ENCODE results near the gene AP1S2.
"Not testable (repeated sequence)": the region's sequence is repeated elsewhere in the genome, so short reads cannot be mapped to it uniquely, and the experiment has no call there.

Gene AP1S2

DNA sequence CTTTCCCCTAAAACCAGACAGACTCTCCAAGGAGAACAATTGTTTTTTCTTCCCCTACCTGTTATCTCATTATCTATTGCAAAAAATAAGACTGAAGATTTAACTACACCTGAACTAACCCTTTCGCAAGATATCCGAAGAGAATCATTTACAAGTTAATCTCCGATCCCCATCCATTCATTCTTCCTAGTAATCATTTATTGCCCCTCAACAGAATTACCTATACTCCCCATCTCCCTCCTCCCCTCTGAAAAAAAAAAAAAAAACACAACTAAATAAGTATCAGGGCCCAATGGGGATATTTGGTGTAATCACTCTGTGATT is 28.9 kb upstream of the AP1S2 start:
- no peak overlapping the region for H3K4me3 ChIP-seq (ENCODE audit: low read depth, low read length)
- DNase-seq (ENCODE audit: low read depth, low spot score): no peak
- TF ChIP-seq, protein P1, sequence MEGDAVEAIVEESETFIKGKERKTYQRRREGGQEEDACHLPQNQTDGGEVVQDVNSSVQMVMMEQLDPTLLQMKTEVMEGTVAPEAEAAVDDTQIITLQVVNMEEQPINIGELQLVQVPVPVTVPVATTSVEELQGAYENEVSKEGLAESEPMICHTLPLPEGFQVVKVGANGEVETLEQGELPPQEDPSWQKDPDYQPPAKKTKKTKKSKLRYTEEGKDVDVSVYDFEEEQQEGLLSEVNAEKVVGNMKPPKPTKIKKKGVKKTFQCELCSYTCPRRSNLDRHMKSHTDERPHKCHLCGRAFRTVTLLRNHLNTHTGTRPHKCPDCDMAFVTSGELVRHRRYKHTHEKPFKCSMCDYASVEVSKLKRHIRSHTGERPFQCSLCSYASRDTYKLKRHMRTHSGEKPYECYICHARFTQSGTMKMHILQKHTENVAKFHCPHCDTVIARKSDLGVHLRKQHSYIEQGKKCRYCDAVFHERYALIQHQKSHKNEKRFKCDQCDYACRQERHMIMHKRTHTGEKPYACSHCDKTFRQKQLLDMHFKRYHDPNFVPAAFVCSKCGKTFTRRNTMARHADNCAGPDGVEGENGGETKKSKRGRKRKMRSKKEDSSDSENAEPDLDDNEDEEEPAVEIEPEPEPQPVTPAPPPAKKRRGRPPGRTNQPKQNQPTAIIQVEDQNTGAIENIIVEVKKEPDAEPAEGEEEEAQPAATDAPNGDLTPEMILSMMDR (IDR thresholded peaks at IDR 0.05; ENCODE audit: low read depth, low read length): no peak
- in situ Hi-C loops (cut with HindIII; ENCODE audit: low sequenced_read_pairs): no loop called here

- no peak overlapping the region for H3K4me3 ChIP-seq (ENCODE audit: low read depth, low read length)
- DNase-seq (ENCODE audit: low read depth, low spot score): peak; percentile 31
- TF ChIP-seq, protein P1 (IDR thresholded peaks at IDR 0.05; ENCODE audit: low read depth, low read length): no peak
- in situ Hi-C loops (cut with HindIII; ENCODE audit: low sequenced_read_pairs): no loop called here
Observed at GRCh38 chrX:15882704-15883539, 28.3 kb upstream of the AP1S2 start.

DNA sequence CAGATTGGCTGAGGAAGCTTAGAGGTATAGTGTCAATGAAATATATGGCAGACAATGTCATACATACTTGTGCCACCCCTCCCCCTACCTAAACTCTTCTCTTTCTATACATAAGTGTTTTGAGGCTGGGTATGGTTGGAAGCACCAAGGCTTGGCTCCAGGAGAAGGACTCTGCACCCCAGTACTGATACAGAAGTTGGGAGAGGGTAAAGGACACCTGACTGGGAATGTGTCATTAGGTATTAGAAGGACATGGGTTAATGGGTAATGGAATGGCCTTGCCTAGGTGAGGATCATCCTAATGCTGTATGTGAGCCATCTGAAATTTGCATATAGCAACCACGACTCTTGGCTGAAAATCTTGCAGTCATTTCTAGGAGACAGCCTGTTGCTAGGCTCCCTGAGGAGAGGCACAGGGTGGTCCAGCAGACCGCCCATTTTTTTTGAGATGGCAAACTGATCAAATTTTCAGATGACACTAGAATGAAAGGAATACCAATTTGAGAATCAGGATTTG is 26.8 kb upstream of the AP1S2 start:
- TF ChIP-seq, protein P1 (IDR thresholded peaks at IDR 0.05; ENCODE audit: low read depth, low read length): no peak
- in situ Hi-C loops (cut with HindIII; ENCODE audit: low sequenced_read_pairs): no loop called here
- no peak overlapping the region for H3K4me3 ChIP-seq (ENCODE audit: low read depth, low read length)
- no peak for DNase-seq (ENCODE audit: low read depth, low spot score)

DNA sequence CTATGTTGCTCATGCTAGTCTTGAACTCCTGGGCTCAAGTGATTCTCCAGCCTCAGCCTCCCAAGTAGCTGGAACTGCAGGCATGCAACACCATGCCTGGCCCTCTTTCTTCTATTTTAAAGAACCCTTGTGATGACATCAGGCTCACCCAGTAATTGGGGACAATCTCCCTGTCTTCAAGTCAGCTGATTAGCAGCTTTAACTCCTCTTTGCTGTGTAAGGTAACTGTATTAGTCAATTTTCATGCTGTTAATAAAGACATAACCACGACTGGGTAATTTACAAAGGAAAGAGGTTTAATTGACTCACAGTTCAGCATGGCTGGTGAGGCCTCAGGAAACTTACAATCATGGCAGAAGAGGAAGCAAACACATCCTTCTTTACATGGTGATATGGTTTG is 23.3 kb upstream of the AP1S2 start:
- H3K4me3 ChIP-seq (ENCODE audit: low read depth, low read length); in situ Hi-C loops (cut with HindIII; ENCODE audit: low sequenced_read_pairs); DNase-seq (ENCODE audit: low read depth, low spot score): not testable (repeated sequence)

DNA sequence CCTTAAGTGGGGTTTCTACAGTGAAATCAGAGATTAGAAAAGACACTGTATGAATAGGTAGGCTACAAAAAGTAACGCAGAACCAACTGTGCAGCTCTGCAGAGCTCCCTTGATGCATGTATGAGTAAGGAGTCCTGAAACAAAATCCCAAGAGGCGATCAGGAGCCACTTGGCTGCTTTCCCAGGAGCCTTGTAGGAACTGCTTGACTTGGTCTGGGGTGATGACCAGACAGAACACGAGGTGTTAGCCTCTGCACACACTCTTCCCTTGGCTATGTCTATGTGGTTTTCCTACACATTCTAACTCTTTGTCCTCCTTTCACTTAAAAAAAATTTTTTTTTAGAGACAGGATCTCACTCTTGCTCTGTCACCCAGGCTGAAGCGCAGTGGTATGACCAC is 22.8 kb upstream of the AP1S2 start:
- in situ Hi-C loops (cut with HindIII; ENCODE audit: low sequenced_read_pairs): no loop called here
- H3K4me3 ChIP-seq (ENCODE audit: low read depth, low read length): no peak overlapping the region
- TF ChIP-seq, protein P1 (IDR thresholded peaks at IDR 0.05; ENCODE audit: low read depth, low read length): no peak
- peak; percentile 81 for DNase-seq (ENCODE audit: low read depth, low spot score)

- no peak overlapping the region for H3K4me3 ChIP-seq (ENCODE audit: low read depth, low read length)
- TF ChIP-seq, protein P1 (IDR thresholded peaks at IDR 0.05; ENCODE audit: low read depth, low read length): no peak
- DNase-seq (ENCODE audit: low read depth, low spot score): no peak
- in situ Hi-C loops (cut with HindIII; ENCODE audit: low sequenced_read_pairs): no loop called here
Observed at GRCh38 chrX:15874672-15875071, 20.1 kb upstream of the AP1S2 start.

DNA sequence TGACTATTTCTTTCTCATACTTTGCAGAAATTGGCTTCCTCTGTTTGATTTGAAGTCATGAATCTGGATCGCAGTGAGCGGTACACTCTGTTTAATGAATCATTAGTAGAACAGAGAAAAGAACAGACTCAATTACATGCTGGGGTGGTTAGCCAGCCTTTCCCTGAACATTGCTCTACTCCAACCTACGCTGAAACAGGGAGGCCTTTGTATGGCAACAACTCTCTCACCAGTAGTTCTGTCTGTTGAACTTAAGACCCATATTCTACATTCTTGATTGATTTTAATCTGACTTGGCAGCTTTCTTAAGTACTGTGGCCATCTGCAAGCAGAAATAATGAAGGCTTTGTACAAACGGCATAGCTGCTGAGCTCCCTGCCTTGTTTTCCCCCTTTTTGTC is 19.0 kb upstream of the AP1S2 start:
- H3K4me3 ChIP-seq (ENCODE audit: low read depth, low read length): no peak overlapping the region
- peak; percentile 63 for DNase-seq (ENCODE audit: low read depth, low spot score)
- in situ Hi-C loops (cut with HindIII; ENCODE audit: low sequenced_read_pairs): no loop called here
- TF ChIP-seq, protein P1 (IDR thresholded peaks at IDR 0.05; ENCODE audit: low read depth, low read length): no peak

Measured in astrocyte of the spinal cord (primary cell).